Hepatocyte (in vitro differentiated cells): ENCODE measurements around the gene SELENOV.

ENCODE experiments used
- EZH2 ChIP-seq: fragments of 200-600 bp; sonication (generic); IDR thresholded peaks from 2 replicates; pipeline ENCODE4 v1.6.1; 2016; ENCODE audit warnings: antibody characterized with exemption, mild to moderate bottlenecking, borderline replicate concordance
- TF ChIP-seq, protein P1 (sequence below): fragments of 200-600 bp; sonication (generic); IDR thresholded peaks from 2 replicates; pipeline ENCODE4 v1.5.1; 2016; ENCODE audit warnings: antibody characterized with exemption, mild to moderate bottlenecking; ENCODE audit not compliant: poor library complexity

GRCh38 chr19:39507715-39508364 lies 7.1 kb upstream of the SELENOV start:
- TF ChIP-seq, protein P1, sequence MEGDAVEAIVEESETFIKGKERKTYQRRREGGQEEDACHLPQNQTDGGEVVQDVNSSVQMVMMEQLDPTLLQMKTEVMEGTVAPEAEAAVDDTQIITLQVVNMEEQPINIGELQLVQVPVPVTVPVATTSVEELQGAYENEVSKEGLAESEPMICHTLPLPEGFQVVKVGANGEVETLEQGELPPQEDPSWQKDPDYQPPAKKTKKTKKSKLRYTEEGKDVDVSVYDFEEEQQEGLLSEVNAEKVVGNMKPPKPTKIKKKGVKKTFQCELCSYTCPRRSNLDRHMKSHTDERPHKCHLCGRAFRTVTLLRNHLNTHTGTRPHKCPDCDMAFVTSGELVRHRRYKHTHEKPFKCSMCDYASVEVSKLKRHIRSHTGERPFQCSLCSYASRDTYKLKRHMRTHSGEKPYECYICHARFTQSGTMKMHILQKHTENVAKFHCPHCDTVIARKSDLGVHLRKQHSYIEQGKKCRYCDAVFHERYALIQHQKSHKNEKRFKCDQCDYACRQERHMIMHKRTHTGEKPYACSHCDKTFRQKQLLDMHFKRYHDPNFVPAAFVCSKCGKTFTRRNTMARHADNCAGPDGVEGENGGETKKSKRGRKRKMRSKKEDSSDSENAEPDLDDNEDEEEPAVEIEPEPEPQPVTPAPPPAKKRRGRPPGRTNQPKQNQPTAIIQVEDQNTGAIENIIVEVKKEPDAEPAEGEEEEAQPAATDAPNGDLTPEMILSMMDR, result no peak
- no peak for TF ChIP-seq EZH2
